ENCODE data around the gene RCAN2. TPM values are rescaled to one million over a fixed set of nuclear protein-coding genes. Genes with fewer than 3 reads are reported as not detected.

The RCAN2 gene
- total and polyA plus RNA-seq, 8 donors: 1.7 to 19.0 (median 3.4) TPM

- FAIRE-seq (no peak), DNase-seq (no peak), ATAC-seq (no peak)
- intact Hi-C loops (cut with DNase I): no loop called here
- H3K27me3 ChIP-seq: no peaks in the 10 kb centered on the region
- no peaks in the 10 kb centered on the region for H3K9me3 ChIP-seq
- H3K4me3 ChIP-seq: no peak overlapping the region
- 97 to 98% methylated on average over 3 of the region's 3 CpGs for whole genome bisulfite sequencing, 2 donors
- no peaks in the 10 kb centered on the region for H3K36me3 ChIP-seq
- H3K4me1 ChIP-seq: no peaks in the 10 kb centered on the region
- no peak overlapping the region for H3K27ac ChIP-seq
- TF ChIP-seq CTCF (IDR thresholded peaks at IDR 0.05): no peak
These were observed 239.5 kb downstream of the RCAN2 start for GRCh38 chr6:46251583-46252339.

- ATAC-seq: no peak
- intact Hi-C loops (cut with DNase I): no loop called here
- Histone ChIP-seq H3K36me3 (no peaks in the 10 kb centered on the region), H3K9me3 (no peaks in the 10 kb centered on the region), H3K27me3 (no peaks in the 10 kb centered on the region), H3K27ac (no peak overlapping the region), H3K4me3 (no peak overlapping the region), H3K4me1 (no peaks in the 10 kb centered on the region)
- no peak for FAIRE-seq
- no peak for DNase-seq
- WGBS, 2 donors: 94 to 97% methylated on average over 2 of the region's 2 CpGs
- TF ChIP-seq CTCF (IDR thresholded peaks at IDR 0.05): no peak
These were observed 243.1 kb downstream of the RCAN2 start for GRCh38 chr6:46248143-46248542.

- Histone ChIP-seq H3K4me1 (no peaks in the 10 kb centered on the region), H3K27ac (no peak overlapping the region), H3K4me3 (no peak overlapping the region), H3K27me3 (no peaks in the 10 kb centered on the region), H3K9me3 (no peaks in the 10 kb centered on the region), H3K36me3 (no peaks in the 10 kb centered on the region)
- WGBS, 2 donors: 61 to 83% methylated on average over 8 of the region's 8 CpGs
- intact Hi-C loops (cut with DNase I): no loop called here
- no peak for TF ChIP-seq CTCF (IDR thresholded peaks at IDR 0.05)
- FAIRE-seq: no peak
- DNase-seq: no peak
- ATAC-seq: no peak
These were observed 244.5 kb downstream of the RCAN2 start for GRCh38 chr6:46246727-46247126.

GRCh38 chr6:46246081-46246480, 245.2 kb downstream of the RCAN2 start:
- Histone ChIP-seq H3K27ac (no peak overlapping the region), H3K4me1 (no peaks in the 10 kb centered on the region), H3K4me3 (no peak overlapping the region), H3K9me3 (no peaks in the 10 kb centered on the region), H3K27me3 (no peaks in the 10 kb centered on the region), H3K36me3 (no peaks in the 10 kb centered on the region)
- DNase-seq (no peak), ATAC-seq (no peak), FAIRE-seq (no peak)
- no peak for TF ChIP-seq CTCF (IDR thresholded peaks at IDR 0.05)
- 94 to 97% methylated on average over 1 of the region's 1 CpG for WGBS, 2 donors
- intact Hi-C loops (cut with DNase I): no loop called here

- ATAC-seq (no peak), DNase-seq (no peak), FAIRE-seq (no peak)
- Histone ChIP-seq H3K4me3 (no peak overlapping the region), H3K36me3 (no peaks in the 10 kb centered on the region), H3K27me3 (no peaks in the 10 kb centered on the region), H3K4me1 (no peaks in the 10 kb centered on the region), H3K9me3 (no peaks in the 10 kb centered on the region), H3K27ac (no peak overlapping the region)
- intact Hi-C loops (cut with DNase I): no loop called here
- no peak for TF ChIP-seq CTCF (IDR thresholded peaks at IDR 0.05)
- 100% methylated on average over 1 of the region's 1 CpG for WGBS, 2 donors
These were observed 246.6 kb downstream of the RCAN2 start for GRCh38 chr6:46244670-46245069.

Measured in pancreas (tissue), 10 donors.